Measurements from ENCODE around the gene RAB34. TPM values are rescaled to one million over a fixed set of nuclear protein-coding genes. Genes with fewer than 3 reads are reported as not detected.
A peak's percentile ranks its signal among the peaks of the same experiment; 100 is the strongest.

RAB34 gene
- polyA plus RNA-seq, 12 donors = 49.7 to 98.2 (median 66.4) TPM; not detected in 1

DNA sequence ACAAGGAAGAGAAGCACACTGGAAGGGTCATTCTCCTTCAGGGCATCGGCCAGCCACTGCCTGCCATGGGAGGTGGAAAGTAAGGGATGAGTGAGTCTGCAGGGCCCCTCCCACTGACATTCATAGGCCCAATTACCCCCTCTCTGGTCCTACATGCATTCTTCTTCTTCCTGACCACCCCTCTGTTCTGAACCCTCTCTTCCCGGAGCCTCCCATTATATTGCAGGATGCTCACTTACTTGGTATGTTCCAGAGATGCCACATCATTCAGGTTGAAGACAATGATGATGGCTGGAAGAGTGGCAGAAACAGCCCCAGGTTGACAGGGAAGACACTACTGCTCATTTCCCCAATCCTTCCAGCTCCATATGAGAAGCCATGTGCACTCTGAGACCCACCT is 2.5 kb downstream of the RAB34 start:
- DNase-seq = no peak

DNA sequence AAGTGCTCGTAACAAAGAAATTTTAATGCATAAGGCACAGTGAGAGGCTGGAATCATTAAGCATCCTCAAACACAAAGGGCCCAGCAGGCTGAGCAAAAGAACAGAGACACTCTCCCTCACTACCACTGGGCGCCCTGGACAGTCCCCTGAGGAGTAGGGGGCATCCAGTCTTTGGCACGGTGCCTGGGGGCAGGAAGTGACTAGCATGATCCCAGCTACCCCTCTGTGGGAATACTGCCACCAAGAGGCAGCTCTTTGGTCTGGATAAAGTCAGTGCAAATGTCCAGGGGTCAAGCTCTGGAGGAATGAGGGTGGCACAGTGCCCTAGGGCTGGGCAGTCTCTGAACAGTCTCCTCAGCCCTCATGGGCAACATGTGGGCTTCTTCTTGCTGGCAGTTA is 3.4 kb downstream of the RAB34 start:
- DNase-seq = no peak

GRCh38 chr17:28712705-28713415 is 4.8 kb downstream of the RAB34 start:
- no peak for DNase-seq

- no peak for DNase-seq
Measured at GRCh38 chr17:28712032-28712704, 5.5 kb downstream of the RAB34 start.

DNA sequence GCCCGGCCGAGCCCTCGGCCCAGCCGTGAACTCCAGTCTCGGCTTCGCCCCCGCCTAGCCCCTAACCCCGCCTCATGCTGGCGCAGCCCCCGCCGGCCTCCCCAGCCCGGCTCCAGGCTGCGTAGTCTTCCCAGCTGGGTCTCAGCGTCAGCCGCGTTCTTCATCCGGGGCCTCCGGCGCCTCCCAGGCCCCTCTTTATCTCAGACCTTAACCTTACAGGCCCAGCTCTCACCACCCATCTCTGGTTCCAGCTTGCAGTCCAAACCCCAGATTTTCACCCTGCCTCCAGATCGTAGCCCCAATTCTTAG is 6.0 kb downstream of the RAB34 start, which contains the start of gene PROCA1:
Gene PROCA1, minus strand, starts transcription at position 166 of the 309 bp plus-strand sequence. CDS start 228 bp downstream, outside the sequence.
- DNase-seq = no peak

- DNase-seq = peak; percentile 90
Measured at GRCh38 chr17:28710861-28711722, 6.6 kb downstream of the RAB34 start.

GRCh38 chr17:28707339-28707720 is 10.3 kb downstream of the RAB34 start:
- DNase-seq = no peak

DNA sequence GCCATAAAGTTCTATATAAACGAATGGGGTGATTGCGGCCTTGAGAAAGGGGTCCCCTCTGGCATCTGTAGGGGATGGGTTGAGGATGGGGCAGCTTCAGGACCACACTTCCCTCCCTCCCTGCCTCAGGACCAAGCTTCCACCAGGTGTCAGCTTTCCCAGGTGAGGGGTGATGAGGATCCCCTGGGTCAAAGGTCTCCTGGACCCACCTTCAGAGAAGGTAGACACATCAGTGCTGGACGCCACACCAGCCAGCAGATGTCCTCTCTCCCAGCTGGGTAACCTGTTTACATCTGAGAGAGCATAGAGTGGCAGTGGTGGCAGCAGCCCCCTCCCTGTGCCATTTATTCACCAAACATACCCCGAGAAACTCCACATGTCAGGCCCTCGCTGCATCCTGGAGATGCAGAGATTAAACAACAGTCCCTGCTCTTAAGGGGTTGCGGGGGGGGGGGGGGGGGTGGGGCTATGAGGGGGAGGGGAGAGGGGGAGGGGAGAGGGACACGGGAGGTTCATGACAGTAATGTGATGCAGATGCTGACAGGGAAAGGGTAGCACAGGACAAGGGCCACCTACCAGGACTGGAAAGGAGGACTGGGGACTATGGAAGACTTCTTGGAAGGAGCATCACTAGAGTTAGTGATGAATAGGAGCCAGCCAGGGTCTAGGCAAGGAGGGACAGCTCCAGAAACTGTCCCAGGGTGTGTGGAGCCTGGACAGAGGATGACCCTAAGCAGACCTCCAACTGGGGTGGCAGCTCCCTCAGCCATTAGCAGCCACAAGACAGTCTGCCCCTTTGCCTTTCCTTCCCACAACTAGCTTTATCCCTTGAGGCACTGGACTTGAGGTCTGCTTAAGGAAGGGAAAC is 11.0 kb downstream of the RAB34 start:
- no peak for DNase-seq

GRCh38 chr17:28705728-28706334 is 11.8 kb downstream of the RAB34 start:
- no peak for DNase-seq

DNA sequence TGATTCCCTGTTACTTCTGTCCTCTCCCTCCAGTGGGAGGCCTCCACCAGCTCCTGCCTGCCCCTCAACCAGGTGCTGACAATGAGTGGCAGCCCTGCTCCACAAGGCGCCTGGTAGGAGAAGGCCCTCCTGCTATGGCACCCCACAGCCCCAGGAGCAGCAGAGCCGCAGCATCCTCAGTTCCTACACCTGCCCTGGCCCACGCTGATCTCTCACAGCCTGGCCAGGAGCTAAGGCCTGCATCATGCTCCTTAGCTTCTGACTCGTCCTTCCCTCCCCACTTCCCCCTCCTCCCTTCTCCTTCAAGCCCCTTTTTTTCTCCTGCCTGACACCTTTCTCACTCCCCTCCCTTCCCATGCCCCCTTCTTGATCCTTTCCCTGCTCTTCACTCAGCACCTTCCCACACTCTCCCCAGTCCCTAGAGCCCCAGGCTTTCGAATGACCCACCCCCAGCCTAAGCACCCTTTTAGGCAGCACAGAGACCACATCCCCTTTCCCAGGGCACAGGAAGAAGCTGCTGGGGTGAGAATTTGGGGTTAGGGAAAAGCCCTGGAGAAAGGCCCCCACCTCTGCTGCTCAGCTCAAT is 12.5 kb downstream of the RAB34 start:
- DNase-seq = no peak

DNA sequence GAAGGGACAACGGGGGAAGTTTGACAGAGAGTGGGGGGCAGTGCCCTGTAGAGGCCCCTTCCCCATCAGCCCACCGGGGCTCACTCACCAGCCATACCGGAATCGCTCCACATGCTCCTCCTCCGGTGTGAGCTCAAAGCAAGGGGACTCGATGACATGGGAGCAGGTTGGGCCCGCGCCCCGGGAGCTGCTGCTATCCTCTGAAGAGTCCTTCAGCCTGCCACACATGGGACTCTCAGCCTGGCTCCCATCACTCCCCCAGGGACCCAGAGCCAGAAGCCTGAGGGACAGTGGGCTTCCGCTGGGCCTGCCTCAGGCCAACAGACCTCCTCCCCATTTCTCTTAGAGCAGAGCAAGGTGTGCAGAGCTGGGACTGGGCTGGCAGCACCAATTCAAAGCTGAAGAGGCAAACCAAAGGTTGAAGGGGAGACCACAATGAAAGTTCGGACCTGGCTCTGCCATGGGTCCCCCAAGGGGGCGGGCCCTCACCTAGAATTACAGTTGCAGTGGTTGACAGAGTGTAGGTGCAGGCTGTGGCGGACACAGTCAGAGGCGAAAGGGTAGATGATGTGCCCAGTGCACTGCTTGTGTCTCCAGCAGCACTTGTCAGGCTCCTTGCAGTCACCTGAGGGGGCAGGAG is 13.3 kb downstream of the RAB34 start:
- DNase-seq = no peak

- DNase-seq = no peak
Measured at GRCh38 chr17:28703552-28704218, 14.0 kb downstream of the RAB34 start.

DNA sequence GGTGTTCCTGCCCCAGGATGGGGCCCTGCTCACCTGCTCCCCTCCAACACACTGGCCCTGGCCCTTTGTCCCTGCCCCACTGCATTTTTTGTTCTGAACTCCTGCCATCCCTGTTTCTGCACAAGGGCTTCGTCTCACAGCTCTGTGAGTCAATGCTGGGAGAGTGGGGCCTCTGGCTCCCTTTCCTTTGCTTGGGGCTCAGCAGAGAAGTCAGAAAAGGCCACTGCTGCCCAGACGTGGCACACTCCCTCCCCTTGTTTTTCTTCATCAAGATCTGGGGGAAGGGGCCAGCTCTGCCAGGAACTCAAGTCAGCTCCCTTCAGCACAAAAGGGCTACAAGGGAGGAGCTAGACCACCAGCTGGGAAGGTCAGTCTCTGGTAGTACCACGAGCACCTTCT is 14.9 kb downstream of the RAB34 start:
- no peak for DNase-seq

- no peak for DNase-seq
Measured at GRCh38 chr17:28702026-28702751, 15.5 kb downstream of the RAB34 start.

GRCh38 chr17:28700830-28701492 is 16.7 kb downstream of the RAB34 start:
- no peak for DNase-seq

- DNase-seq = no peak
Measured at GRCh38 chr17:28700278-28700677, 17.4 kb downstream of the RAB34 start.

GRCh38 chr17:28698253-28698941 is 19.3 kb downstream of the RAB34 start:
- DNase-seq = no peak

DNA sequence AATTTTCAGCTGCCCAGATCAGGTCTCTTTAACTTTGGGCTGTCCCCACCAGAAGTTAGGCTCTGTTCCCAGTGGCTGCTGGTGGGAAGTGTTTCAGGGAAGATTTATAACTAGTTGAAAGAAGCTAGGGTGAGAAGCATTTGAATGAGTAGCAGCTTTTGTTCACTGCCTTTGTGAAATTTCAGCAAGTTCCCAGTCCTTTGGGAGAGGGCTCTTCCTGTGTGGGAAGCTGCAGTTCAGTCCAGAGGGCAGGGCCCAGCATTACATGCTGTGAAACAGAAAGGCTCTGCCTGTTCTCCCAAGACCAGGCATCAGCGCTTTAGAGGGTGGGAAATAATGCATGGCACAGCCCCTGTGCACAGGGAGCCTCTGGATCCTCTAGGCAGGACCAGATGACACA is 23.8 kb downstream of the RAB34 start:
- DNase-seq = no peak
